Activated gamma-delta T cell treated with anti-CD3 and anti-CD28 coated beads, Interleukin-2, amount 50 U/mL, for 16 hours (primary cell): ENCODE results near the gene GOPC.
"Not testable (repeated sequence)": the region's sequence is repeated elsewhere in the genome, so short reads cannot be mapped to it uniquely, and the experiment has no call there.

Experiments
- DNase-seq: peaks from one replicate; pipeline ENCODE4 v3.0.0-alpha.2; 2020; ENCODE audit warnings: low read depth

GOPC gene

DNA sequence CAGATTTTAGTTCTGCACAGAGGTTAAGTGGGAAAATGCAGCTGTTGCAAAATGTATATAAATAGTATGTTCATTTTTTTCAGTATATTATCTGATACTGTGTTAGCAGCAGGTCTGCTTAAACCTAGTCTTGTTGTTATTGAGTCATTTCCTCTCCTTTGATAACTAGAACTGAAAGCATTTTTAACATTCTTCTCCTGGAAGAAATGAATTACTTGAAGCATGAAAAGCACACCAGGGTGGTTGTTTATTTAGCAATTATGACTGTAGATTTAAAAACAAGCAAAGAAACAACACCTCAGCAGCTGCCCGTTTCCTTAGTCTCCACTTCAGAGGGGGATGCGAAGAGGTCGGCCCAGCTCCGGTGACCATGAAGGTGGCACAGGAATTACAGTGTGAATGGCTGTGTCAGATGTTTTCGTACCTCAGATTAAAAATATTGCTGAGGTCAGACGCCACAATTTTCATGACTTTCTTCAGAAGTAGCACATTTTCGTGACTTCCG is 53.5 kb downstream of the GOPC start:
- DNase-seq: no peak

DNA sequence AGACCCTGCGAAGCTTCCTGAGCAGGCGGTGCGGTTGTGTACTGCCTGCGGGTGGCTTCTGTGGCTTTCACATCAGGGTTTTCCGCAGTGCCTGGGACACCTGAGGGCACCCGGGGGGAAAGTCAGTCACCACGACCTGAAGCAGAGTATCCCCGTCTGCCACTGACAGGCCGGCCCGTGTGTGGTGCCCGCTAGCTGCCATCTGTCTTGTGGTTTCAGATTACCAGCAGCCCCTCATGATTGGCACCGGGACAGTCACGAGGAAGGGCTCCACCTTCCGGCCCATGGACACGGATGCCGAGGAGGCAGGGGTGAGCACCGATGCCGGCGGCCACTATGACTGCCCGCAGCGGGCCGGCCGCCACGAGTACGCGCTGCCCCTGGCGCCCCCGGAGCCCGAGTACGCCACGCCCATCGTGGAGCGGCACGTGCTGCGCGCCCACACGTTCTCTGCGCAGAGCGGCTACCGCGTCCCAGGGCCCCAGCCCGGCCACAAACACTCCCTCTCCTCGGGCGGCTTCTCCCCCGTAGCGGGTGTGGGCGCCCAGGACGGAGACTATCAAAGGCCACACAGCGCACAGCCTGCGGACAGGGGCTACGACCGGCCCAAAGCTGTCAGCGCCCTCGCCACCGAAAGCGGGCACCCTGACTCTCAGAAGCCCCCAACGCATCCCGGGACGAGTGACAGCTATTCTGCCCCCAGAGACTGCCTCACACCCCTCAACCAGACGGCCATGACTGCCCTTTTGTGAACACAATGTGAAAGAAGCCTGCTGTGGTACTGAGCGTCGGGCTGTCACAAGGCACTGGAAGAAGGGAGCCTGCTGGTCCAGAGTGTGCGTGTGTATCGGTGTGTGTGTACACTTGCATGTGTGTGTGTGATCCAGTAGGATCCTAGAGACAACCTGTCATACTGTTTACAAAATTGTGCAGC is 54.4 kb downstream of the GOPC start:
- peak; percentile 31 for DNase-seq

DNA sequence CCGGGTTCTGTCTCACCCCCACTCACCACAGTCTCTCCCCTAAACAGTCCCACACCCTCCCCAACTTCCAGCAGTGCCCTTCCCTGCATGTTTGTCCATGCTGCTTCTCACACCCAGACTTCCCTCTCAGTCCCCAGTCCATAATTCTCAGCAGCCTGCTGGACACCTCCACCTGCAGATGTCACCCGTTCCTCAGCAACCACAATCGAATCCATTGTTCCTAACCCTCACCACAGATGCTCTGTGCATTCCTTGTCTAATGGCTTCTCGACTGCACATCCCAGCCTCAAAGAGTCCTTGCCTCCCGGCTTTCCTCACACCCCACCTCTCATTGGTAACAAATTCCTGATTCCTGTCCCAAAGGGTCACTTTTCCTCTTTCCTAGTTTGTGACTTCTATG is 55.6 kb downstream of the GOPC start:
- DNase-seq: no peak

DNA sequence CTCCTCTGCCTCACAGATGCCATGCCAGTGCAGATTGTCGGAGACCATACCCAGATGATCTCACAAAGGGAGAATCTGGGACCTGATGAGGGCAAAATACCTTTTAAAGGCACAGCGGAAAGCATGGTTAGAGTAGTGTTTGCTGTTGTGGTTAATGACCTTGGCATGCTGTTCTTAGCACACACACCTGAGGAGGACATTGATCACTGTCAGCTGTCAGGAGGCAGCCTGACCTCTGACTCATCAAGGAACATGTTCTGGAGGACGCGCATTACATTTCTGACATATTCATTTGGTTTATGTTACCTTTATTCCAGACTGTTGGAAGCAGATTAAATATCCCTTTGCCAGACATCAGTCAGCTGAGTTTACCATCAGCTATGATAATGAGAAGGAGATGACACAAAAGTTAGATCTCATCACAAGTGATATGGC is 57.1 kb downstream of the GOPC start:
- DNase-seq: no peak

DNA sequence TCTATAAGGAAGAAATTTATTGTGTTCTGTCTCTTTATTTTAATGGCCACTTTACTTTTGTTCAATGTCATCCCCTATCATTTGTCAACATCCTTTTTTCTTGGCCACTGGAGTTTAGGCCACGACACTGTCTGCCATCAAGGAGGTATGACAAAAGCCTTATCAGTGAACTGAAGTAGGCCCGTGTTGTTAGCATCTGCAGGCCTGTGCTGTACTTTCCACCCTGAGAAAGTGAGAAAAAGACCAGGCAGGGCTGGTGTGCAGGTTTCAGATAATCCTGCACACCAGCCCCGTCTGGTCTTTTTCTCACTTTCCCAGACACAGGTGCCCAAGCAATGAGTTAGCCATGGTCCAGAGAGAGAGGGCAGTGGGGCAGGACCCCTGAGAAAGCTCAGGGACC is 57.6 kb downstream of the GOPC start:
- DNase-seq: no peak

DNA sequence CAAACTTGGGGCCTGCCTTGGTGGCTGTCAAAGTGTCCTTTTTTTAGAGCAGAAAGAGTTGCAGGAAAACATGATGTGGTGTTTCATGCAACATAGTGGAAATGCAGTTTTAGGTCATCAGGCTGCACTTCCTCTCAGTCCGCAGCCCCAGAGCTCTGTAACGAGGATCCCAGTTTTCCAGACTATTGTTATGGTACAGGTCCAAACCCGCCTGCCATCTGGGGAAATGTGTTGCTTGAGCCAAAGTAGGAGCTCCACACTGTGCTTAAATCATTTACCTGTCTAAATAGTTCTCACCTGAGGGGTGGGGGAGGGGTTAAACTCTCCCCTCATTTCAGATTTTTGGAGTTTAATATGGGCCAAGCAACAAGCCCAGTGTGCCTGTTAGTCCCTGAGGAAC is 59.8 kb downstream of the GOPC start:
- no peak for DNase-seq

DNA sequence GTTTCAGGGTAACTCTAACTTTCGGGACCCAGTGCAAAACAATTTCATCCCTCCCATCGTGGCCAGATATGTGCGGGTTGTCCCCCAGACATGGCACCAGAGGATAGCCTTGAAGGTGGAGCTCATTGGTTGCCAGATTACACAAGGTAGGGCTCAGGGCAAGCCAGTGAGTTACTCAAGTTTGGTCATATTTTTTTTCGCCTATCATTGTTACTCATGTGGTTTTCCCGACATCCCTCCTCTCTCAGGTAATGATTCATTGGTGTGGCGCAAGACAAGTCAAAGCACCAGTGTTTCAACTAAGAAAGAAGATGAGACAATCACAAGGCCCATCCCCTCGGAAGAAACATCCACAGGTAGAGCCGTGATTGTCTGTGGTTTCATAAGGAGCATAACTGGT is 61.6 kb downstream of the GOPC start:
- no peak for DNase-seq

DNA sequence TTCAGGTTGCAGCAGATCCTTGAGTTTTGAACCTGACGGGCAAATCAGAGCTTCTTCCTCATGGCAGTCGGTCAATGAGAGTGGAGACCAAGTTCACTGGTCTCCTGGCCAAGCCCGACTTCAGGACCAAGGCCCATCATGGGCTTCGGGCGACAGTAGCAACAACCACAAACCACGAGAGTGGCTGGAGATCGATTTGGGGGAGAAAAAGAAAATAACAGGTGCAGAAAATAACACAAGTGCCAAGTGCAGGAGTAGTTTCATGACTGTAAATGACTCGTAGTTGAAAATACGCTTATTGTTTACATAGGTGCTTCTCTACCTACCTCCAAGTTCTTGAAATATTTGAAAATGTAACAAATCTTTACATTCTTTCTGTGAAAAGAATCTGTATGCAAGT is 63.7 kb downstream of the GOPC start:
- no peak for DNase-seq

DNA sequence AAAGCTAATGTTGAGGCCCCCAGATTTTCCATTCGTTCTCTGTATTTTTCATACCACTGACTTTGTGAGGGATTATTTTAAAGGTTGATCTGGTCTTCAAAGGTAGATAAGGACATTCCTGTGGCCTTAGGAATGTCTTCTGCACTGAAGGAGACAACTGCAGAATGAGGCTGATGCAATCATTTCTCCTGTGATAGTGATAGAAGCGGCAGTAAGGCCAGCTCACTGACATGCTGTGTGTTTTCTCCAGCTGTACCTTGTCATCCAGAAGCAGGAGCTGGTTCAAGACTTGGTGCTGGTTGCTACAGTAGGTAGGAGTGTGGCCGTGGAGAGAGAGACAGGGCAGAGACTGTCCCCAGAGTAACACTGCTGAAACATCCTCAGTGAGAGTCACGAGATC is 66.0 kb downstream of the GOPC start:
- no peak for DNase-seq

DNA sequence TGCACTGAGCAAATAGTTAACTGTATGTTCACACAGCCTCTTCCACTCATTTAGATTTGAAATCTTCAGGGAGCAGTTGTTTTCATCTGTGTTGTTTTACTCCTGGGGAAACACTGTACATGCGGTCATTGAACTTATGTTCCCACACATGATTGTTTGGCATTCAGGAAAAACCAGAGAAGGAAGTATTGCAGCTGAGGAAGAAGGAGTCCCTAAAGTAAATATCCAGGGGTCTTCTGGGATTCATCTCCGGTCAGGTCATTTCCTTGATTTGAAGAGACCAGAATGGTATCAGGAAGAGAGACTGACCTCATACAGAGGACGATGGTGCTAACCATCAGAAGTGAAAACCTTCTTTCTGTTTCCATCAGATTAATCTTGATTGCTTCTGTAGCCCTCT is 67.3 kb downstream of the GOPC start:
- DNase-seq: no peak

DNA sequence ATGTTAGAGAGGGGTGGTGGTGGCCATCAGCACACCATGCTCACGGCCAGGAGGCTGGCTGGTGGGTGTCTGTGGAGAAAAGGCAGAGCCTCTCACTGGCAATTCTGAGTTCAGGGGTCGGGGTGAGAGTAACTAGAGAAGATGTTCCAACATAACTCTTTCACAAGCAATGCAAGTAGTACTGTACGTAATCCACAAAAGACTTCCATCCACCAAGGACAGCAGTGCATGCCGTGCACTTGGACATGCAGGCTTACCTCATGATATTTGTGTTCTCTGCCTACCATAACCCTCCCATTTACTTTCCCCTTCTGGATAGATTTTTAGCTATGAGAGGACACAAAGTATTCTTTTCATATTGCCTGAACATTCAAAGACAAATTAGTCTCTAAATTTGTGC is 68.5 kb downstream of the GOPC start:
- DNase-seq: no peak

DNA sequence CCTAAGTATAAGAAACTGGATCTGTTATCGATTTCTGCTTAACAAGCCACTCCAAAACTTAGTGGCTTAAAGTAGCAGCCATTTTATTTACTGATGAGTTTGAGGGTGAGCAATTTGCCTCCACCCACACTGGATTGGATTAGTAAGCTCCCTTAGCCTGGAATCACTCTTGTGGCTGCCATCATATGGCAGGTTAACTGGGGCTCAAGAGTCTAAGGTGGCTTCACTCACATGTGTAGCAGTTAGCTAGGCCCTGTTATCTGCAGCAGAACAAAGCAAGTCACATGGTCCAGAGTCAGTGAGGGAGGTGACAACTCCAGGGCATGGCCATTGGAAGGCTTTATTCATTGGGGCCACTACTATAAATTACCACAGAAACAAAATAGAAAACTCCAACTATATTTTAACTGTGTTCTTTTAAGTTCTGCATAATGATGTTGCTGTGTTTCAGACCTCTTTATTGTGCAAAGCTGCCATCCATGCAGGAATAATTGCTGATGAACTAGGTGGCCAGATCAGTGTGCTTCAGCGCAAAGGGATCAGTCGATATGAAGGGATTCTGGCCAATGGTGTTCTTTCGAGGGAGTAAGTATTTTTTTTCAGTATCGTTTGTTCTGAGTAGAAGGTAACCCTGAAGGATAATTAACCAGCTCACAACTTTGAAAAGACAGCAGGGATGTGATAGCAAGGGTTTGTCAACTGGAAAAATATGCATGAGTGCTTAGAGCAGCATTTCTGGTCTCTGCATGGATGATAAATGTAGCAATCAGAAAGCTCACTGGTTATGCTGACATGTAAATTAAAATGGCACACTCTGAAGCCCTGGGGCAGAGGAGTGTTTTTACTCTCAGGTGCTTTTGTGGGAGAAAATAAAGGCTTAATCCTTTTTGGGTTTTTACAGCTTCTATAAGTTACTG is 70.2 kb downstream of the GOPC start:
- no peak for DNase-seq

DNA sequence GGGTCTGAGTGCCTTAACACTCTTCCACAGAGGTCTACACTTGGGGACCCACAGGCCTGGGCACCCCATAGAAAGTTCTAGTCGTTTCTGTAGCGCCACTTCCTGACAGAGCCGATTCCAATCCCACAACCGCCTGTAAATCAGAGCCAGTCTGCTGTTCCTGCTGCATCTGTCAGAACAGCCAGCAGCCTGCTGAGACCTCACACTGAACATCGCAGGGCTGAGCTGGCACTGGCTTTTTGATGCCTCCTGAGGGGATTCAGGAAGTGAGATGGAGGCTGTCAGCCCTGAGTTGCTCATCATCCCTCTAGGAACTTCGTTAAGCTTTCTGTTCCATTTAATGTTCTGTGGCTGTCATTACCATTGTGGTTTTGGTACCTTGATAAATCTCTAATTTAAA is 71.0 kb downstream of the GOPC start:
- DNase-seq: no peak

DNA sequence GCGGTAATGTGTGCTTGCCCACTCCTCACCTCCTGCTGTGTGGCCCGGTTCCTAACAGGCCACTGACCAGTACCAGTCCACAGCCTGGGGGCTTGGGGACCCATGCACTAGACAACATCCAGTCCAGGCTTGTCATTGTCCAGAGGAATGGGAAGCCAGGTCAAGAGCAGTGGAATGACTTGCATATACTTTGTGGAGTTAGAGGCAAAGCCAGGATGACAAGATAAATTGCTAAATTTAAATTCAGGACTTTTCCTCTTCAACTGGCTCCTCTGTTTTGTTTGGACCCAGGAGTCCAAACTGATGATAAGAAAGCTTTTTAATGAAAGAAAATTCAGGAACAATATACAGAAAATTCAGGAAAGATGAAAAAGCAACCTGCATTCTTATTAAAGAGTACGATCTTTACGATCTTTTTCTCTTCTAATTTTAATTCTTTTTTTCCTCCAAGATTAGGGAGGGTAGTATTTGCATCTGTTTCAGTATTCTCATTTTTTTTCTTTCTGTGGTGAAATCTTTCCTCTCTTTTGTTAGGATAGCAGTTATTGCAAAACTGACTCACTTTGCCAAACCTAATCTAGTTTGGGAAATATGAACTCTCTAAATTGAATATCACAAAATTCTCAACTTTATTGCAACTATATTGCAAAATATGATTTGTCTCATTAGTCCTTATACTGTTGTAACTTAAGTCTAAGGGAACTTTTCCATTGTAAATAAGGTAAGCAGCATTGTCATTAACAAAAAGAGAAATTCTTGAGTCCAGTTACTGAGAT is 71.7 kb downstream of the GOPC start:
- no peak for DNase-seq

DNA sequence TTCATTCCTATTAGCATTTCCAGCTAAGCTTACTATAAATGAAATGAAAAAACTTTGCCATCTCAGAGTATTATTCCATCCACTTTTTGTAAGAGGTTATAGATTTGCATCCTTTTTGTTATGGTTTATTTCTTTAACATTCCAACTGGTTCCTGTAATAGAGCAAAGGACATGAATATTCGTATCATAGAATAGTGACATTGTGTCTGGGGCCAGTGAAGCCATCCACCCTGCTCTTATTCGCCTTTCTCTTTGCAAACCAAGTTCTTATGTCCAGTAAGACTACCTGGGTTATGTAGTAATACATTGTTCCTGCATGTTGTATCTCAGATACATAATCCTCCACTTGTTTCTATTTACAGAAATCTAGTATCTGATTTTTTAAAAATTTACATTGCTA is 76.7 kb downstream of the GOPC start:
- no peak for DNase-seq

DNA sequence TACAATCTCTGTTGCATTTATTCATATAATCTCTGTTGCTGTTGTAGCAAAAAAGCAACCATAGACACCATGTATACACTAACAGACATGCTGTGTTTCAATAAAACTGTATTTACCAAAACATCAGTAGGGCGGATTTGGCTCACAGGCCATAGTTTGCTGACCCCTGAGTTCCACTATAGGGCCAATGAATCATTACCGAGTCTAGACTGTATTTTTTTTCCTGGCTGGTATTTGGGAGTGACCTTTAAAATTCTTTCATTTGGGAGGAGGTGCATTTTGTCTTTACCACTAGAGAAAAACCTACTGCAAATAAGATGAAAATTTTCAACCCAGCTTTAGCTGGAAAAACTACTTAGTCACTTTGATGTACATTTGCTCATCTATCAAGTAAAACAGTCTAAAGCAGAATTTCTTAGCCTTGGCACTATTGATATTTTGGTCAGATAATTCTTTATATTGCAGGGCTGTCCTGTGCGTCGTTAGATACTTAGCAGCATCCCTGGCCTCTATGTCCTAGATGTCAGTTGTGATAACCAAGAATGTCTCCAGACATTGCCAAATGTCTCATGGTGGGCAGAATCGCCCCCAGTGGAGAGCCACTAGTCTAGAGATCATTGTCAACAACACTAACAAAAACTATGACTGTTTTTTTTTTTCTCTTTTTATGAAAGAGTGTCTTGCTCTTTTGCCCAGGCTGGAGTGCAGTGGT is 80.4 kb downstream of the GOPC start:
- DNase-seq: no peak

DNA sequence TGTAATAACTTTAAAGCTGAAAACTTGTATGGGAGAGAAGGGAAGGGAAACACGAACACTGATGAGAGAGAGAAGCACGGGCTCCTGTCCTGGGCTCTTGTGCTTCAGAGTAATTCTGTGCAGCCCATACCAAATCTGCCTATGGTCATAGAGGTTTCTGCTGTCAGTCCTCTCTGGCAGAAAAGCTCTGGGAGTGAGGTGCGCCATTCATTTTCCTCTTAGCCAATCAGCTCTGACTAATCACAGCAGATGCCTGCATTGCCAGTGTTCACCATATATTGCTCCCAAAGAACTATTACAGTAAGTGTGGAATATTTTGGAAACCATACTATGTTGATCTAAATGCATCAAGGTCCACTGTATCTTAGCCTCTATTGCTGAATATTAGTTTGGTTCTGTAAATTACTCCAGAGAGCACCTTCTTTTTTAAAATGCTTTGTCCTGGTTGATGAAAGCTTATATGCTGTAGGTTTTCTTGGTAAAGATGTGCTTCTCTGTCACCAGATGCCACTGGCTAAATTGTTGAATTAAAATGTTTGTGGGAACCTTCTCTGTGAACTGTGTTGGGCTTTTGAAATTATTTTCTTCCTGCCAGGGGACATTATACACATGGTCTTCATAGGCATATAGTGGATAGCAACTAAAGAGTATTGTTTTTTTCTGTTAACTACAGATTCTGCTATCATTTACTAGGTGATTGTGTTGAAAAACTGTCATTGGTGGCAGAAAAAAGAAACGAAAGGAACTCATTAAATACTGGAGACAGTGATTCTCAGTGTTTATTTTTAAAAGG is 81.5 kb downstream of the GOPC start:
- DNase-seq: no peak

DNA sequence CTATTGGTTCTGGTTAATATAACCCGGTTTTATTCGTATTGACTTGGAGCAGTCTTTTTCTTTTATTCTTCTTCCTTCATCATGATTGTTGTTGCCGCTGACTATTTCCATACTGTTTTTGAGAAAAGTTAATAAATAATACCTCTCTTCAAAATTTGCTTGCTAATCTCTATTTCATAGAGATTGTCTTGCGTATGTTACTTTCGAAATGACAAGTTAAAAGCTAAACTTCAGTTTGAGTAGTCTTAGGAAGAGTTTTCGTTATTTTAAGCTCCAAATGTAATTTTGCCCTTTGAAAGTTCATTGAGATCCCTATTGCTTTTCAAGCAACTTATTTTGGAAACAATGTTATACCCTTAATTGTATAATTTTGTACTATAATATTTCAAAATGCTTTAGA is 83.4 kb downstream of the GOPC start:
- DNase-seq: no peak

DNA sequence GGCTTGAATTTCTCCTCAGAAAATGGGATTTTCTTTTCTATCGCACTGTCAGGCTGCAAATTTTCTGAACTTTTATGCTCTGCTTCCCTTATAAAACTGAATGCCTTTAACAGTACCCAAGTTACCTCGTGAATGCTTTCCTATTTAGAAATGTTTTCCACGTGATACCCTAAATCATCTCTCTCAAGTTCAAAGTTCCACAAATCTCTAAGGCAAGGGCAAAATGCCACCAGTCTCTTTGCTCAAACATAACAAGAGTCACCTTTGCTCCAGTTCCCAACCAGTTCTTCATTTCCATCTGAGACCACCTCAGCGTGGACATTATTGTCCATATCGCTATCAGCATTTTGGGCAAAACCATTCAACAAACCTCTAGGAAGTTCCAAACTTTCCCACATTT is 84.3 kb downstream of the GOPC start:
- DNase-seq: not testable (repeated sequence)

DNA sequence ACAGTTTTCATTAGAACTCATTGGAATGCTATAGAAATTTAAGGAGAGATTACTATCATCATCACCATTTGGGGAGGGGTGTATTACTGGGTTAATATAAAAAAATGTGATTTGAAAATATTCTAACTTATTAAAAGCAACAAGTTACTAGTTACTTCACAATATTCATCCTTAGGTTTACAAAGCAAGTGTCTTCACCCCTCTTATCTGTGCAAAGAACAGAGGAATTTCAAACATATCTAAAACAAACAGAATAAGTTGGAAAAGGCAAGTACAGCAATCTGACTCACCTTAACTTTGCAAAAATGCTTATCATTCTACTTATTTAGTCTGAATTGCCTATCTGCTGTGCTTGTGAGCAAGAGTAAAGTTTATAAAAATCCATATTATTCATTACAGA is 87.0 kb downstream of the GOPC start:
- DNase-seq: no peak

DNA sequence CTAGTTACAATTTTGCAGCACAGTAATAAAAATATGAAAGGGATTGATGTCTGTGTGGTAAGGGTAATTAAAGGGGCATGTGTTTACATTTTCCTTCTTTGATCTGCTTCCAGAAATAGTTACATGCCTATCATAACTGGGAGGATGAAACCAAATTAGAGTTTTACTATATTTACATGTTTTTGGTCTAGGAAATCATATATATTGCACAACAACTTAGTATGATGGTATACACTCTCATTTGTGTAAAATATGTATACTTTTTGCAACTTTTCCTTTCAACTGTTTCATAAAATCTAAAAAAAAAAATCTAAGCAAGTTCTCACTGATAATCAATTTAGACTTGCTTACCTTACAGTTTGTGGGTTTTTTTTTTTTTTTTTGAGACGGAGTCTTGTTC is 87.7 kb downstream of the GOPC start:
- no peak for DNase-seq
